HEK293 (cell line): ENCODE results near the gene LAMC2.

ENCODE experiments used
- ZBTB8A ChIP-seq: fragments of 450-650 bp; formaldehyde crosslinking; IDR thresholded peaks from 2 replicates; pipeline ENCODE4 v1.5.1; 2016; ENCODE audit warnings: missing biosample characterization, missing genetic modification characterization
- ZNF24 ChIP-seq: fragments of 450-650 bp; formaldehyde crosslinking; IDR thresholded peaks from 2 replicates; pipeline ENCODE4 v1.5.1; 2016; ENCODE audit warnings: missing biosample characterization, missing genetic modification characterization
- ZNF274 ChIP-seq, 2 experiments: fragments of 200-500 bp in 1 of 2; fragments of 450-650 bp in 1 of 2; sonication (Bioruptor generic) in 1 of 2; formaldehyde crosslinking in 1 of 2; IDR thresholded peaks; 2 replicates each; pipeline versions ENCODE4 v1.5.1 to v1.6.1; 2014 to 2016; ENCODE audit warnings: borderline replicate concordance in 1 of 2, inconsistent platforms in 1 of 2, low read length in 1 of 2, missing biosample characterization in 1 of 2, missing genetic modification characterization in 1 of 2
- TF ChIP-seq, protein P1 (sequence below): fragments of 450-650 bp; formaldehyde crosslinking; IDR thresholded peaks from 2 replicates; pipeline ENCODE4 v1.5.1; 2016; ENCODE audit warnings: missing biosample characterization, missing genetic modification characterization

DNA sequence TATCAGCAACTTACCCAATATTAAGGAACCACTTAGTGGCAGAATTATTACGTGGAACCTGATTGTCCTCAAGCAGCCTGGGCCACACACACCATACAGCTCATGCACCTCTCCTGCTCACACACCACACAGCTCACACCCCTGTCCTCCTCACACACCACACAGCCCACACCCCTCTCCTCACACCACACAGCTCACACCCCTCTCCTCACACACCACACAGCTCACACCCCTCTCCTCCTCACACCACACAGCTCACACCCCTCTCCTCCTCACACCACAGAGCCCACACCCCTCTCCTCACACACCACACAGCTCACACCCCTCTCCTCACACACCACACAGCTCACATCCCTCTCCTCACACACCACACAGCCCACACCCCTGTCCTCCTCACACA is 36.8 kb upstream of the LAMC2 start:
- TF ChIP-seq ZNF24 (tag by site-specific recombination) (no peak), ZBTB8A (no peak), ZNF274 (IDR thresholded peaks at IDR 0.05; ENCODE audit: low read length) (no peak), ZNF274 (tag by site-specific recombination; IDR thresholded peaks at IDR 0.05; ENCODE audit: borderline replicate concordance) (no peak)
- TF ChIP-seq, protein P1, sequence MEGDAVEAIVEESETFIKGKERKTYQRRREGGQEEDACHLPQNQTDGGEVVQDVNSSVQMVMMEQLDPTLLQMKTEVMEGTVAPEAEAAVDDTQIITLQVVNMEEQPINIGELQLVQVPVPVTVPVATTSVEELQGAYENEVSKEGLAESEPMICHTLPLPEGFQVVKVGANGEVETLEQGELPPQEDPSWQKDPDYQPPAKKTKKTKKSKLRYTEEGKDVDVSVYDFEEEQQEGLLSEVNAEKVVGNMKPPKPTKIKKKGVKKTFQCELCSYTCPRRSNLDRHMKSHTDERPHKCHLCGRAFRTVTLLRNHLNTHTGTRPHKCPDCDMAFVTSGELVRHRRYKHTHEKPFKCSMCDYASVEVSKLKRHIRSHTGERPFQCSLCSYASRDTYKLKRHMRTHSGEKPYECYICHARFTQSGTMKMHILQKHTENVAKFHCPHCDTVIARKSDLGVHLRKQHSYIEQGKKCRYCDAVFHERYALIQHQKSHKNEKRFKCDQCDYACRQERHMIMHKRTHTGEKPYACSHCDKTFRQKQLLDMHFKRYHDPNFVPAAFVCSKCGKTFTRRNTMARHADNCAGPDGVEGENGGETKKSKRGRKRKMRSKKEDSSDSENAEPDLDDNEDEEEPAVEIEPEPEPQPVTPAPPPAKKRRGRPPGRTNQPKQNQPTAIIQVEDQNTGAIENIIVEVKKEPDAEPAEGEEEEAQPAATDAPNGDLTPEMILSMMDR: no peak
